HuH-7 (cell line): Measurements from ENCODE around the gene PAFAH2.
"Not testable (repeated sequence)": the region's sequence is repeated elsewhere in the genome, so short reads cannot be mapped to it uniquely, and the experiment has no call there.

Experiments
- DNase-seq: peaks from one replicate; pipeline ENCODE4 v3.0.0; 2011; ENCODE audit warnings: low spot score

Gene PAFAH2

GRCh38 chr1:25985171-25985570, 12.7 kb downstream of the PAFAH2 start:
- DNase-seq = no peak

GRCh38 chr1:25979210-25979609, 18.7 kb downstream of the PAFAH2 start:
- DNase-seq = no peak

DNA sequence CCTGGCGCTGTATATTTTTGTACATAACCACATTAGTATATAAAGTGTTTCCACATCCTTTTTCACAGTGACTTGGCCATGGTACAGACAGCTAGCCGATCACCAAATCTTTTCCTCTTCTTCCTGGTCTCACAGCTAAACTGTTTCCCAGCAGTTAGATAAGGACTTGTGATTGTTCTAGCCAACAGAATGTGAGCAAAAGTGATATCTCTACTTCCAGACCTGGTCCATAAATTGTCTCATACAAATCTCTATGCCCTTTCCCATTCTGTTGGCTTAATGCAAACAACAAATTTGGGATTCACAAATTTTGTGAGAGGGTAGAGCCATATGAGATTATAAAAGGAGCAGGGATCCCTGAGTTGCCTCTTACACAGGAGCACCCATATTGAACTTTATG, 19.5 kb downstream of the PAFAH2 start:
- DNase-seq = no peak

- DNase-seq = no peak
Measured at GRCh38 chr1:25977801-25978200, 20.1 kb downstream of the PAFAH2 start.

- DNase-seq = no peak
Measured at GRCh38 chr1:25973610-25974321, 24.1 kb downstream of the PAFAH2 start.

DNA sequence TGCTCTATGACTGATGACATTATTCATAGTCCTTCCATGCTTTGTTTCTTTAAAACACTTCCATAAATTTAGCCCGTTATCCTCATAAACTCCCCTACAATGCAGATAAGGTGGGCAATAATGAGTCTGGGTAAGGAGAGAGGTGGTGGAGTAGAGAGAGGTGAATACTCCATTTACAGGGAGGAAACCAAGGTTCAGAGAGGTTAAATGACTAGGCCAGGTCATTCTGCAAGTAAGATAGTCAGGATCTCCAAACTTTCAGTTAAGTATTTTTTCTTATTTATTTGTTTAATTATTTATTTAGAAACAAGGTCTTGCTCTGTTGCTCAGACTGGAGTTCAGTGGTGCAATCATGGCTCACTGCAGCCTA, 26.1 kb downstream of the PAFAH2 start:
- no peak for DNase-seq

DNA sequence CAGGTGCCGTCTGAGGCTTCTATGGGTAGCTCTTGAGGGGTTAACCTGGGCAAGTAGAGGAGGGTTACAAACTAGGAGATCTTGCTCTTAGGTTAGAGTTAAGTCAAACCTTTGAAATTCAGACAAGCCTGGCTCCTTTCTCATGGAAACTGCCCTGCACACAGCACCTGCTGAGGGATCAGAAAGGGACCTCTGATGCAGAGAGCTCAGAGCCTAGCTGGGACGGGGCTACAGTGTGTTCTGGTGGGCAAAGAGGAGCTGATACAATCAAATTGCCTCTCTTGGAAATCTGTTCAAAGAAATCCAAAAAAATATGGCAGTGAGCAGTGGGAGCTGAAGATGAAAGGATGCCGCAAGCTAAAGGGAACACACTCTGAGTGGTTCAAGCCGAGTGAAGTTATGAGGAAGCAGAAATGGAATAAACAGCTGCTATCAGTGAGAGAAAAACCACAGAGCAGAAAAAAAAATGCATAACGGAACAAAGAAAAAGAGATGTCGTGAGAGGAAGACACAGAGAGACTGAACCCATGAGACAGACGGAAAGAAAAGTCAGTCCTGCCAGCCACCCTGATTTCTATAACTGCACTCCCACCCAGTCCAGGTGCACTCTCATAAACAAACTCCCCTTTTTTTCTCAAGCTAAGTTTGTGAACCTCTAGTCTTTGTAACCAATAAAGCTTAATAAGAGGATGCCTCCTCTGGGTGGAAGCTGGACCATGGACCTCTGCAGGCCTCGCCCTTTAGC, 26.6 kb downstream of the PAFAH2 start:
- no peak for DNase-seq

- no peak for DNase-seq
Measured at GRCh38 chr1:25967308-25967707, 30.6 kb downstream of the PAFAH2 start.

DNA sequence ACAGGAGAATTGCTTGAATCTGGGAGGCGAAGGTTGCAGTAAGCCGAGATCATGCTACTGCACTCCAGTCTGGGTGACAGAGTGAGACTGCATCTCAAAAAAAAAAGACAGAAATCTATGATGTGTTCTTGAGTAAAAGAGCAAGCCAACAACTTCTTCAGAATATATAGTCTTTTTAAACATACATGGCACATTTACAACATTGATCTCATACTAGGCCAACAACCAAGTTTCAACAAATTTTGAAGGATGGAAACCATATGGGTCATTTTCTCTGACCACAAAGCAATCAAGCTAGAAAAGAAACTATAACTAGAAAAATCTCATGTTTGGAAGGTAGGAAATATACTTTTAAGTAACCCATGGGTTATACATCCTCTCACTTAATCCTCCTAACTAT, 38.3 kb downstream of the PAFAH2 start:
- DNase-seq = no peak

DNA sequence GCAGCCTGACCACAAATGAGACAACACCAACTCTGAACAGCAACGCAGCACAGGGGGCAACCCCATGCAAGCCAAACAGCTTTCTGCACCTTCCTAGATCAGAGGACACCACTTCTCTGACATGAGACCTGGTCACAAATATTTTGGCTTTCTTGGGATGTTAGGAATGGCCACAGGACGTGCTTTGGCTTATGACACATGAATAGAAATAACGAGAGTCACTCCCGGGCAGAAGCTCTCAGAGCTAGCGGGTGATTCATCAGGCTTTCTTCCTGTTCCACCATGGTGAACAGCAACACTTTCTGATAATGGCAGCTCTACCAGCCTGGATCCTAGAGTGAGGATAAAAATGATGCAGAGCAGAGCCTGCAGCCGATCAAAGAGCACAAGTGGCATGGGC, 39.4 kb downstream of the PAFAH2 start:
- no peak for DNase-seq

DNA sequence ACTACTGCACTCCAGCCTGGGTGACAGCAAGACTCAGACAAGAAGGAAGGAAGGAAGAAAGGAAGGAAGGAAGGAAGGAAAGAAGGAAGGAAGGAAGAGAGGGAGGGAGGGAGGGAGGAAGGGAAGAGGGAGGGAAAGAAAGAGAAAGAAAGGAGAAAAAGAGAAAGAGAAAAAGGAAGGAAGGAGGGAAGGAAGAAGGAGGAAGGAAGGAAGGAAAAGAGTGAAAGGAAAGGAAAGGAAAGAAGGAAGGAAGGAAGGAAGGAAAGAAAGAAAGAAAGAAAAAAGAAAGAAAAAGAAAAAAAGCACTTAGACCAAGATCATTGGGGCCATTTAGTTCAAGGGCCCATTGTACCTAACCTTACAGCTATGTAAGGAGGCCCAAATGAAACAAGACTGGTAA, 42.3 kb downstream of the PAFAH2 start:
- DNase-seq = no peak

DNA sequence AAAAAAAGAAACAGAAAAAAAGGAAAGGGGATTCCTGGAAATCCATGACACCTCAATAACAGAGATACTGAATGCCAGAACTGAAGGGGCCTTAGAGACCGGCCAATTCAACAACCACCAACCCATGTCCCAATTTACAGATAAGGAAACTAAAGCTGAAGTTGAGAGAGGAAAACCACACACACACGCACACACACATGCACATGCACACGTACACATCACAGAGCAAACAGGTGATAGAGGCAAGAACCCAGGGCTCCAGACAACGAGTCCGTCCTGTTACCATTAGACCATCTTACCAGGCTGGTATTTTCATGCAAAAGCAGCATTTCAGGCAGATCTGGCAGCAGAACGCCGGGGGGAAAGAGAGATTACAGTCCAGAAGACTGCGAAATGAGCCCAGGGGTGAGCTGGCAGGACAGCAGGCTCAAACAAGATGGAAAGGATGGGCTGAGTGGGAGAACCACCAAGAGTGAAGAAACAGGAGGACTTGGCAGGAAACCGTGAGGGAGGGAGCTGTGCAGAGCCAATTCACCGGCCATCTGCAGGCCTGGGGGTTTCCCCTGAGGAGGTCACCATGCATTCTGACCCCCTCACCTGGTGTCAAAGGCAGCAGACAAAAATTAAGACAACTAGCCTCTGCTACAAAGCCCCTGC, 43.5 kb downstream of the PAFAH2 start:
- DNase-seq = no peak

DNA sequence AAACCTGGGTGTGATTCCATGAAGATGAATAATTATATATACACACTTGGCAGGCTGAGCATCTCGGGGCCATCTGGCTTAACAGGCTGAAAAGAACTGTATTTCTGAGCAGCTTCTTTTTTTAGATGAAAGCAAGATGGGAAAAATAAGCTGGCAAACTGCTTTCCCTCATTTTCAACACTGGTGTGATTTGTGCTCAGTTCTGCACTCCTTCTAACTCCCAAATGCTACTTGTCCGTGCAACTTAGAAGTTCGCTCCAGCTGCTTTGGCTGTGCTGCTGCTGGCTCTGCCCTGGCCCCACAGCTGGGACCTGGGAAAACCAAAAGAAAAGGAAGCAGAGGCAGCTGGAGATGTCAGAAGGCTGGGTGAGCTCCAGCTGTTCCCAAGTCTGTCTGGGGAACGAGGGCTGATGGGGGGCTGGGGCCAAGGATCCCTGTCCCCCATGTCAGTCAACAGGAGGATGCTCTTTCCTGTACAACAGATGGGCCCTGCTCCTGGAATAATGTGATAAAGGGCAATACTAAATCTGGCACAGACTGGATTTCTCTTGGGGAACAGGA, 44.9 kb downstream of the PAFAH2 start:
- DNase-seq = no peak

DNA sequence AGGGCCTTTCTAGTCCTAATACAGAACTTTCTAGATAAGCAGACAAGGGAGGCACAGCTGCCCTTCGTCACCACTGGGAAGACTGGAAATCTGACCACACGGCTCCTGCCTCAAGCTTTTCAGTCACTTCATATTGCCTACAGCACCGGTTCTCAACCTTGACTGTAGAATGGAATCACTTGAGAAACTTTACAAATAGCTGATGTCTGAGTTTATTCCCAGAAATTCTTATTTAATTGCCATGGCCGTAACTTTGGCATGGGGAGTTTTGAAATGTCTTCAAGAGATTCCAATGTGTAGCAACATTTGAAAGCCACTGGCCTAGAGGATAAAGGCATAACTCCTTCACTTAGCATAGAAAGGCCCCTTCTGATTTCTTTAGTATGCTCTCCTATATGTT, 49.2 kb downstream of the PAFAH2 start:
- no peak for DNase-seq

GRCh38 chr1:25947027-25947426, 50.8 kb downstream of the PAFAH2 start:
- no peak for DNase-seq

- DNase-seq = no peak
Measured at GRCh38 chr1:25945761-25946160, 52.1 kb downstream of the PAFAH2 start.

- peak; percentile 51 for DNase-seq
Measured at GRCh38 chr1:25944986-25945385, 52.9 kb downstream of the PAFAH2 start.

GRCh38 chr1:25943511-25943910, 54.4 kb downstream of the PAFAH2 start:
- DNase-seq = not testable (repeated sequence)

DNA sequence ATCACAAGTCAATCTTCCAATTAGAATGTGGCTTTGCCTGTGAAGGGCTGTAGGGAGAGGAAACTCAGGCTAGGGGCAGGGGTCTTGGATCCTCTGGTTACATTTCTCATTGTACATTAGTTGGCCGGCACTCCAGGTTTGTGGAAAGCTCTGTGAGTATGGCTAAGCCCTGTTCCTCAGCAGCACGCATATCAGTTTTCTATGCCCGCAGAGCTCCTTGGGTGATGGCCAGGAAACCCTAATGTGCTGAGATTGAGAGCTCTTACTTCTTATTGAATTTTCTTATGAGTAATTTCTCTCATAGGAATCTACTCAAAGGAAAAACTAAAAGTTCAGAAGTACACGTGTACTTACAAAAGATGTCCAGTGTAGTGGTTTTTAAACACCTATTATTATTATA, 60.9 kb downstream of the PAFAH2 start:
- DNase-seq = no peak

- DNase-seq = no peak
Measured at GRCh38 chr1:25933479-25934365, 64.1 kb downstream of the PAFAH2 start.

DNA sequence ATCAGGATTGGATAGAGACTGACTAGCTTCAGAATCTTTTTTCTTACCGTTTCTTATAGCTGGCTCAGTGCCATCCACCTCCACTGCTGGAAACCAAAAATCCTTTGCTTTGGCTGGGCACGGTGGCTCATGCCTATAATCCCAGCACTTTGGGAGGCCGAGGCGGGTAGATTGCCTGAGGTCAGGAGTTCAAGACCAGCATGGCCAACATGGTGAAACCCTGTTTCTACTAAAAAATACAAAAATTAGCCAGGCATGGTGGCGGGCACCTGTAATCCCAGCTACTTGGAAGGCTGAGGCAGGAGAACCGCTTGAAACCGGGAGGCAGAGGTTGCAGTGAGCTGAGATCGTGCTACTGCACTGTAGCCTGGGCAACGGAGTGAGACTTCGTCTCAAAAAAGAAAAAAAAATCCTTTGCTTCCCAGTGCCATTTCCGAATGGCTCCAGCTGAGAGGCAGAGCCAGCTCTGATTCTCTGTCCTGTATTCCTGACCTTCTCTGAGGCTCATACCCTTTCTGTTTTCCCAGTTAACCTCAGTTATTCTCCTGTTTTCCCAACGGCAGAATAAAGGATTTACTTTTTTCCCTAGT, 65.0 kb downstream of the PAFAH2 start:
- not testable (repeated sequence) for DNase-seq

- DNase-seq = no peak
Measured at GRCh38 chr1:25932321-25932720, 65.5 kb downstream of the PAFAH2 start.
